HPDE6-E6E7 (cell line): ENCODE measurements around the gene DENND1C.
"Not testable (repeated sequence)": the region's sequence is repeated elsewhere in the genome, so short reads cannot be mapped to it uniquely, and the experiment has no call there.

Source experiments
- DNase-seq: peaks from one replicate; pipeline ENCODE4 v3.0.0; 2011; ENCODE audit warnings: missing footprints; ENCODE audit errors: extremely low spot score

Gene DENND1C

DNA sequence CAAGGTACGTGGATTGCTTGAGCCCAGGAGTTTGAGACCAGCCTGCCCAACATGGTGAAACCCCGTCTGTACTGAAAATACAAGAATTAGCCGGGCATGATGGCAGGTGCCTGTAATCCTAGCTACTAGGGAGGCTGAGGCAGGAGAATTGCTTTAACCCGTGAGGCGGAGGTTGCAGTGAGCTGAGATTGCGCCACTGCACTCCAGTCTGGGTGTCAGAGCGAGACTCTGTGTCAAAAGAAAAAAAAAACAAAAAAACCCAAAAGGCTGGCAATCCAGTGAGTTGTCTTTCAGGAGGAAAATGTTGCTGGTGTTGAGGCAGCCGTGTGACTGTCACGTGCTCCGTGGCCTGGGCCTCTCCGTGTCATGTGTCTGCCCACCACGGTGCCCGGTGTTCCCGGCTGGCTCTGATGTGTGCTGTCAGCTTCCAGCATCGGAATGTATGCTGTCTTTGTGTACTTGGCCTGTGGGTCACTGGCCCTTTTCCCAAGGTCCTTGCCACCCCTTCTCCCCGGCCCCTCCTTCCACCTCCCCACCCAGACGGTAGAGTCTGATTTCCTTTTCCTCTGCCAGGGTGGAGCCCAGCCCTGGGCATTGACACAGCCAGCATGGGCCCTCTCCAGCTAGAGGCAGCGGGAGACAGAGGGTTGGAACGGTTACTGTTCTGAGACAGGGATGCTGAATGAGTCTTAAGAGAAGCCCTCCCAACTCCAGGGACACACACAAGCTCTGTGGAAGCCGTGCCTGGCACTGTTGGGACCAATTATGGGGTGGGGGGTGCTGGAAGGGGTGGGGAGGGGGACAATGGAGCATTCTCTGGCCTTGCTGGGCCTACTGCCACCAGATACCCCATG lies 27.8 kb upstream of the DENND1C start:
- no peak for DNase-seq

DNA sequence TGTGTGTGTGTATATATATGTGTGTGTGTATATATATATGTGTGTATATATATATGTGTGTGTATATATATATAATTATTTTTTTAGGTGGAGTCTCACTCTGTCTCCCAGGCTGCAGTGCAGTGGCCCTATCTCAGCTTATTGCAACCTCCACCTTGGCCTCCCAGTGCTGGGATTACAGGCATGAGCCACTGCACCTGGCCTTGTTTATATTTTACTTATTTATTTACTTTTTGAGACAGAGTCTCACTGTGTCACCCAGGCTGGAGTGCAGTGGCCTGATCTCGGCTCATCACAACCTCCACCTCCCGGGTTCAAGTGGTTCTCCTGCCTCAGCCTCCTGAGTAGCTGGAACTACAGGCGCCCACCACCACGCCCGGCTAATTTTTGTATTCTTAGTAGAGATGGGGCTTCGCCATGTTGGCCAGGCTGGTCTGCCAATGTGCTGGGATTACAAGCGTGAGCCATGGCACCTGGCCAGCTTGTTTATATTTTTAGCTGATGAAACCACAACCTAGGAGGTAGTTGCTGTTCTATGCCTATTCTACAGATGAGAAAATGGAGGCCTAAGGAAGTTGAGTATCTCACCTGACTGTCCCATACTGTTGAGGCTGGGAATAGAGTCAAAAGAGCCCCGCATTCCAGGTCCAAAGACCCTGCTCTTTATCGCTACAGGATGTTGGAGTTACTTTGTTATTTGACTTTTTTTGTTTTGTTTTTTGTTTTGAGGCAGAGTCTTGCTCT lies 26.6 kb upstream of the DENND1C start:
- DNase-seq, result not testable (repeated sequence)

DNA sequence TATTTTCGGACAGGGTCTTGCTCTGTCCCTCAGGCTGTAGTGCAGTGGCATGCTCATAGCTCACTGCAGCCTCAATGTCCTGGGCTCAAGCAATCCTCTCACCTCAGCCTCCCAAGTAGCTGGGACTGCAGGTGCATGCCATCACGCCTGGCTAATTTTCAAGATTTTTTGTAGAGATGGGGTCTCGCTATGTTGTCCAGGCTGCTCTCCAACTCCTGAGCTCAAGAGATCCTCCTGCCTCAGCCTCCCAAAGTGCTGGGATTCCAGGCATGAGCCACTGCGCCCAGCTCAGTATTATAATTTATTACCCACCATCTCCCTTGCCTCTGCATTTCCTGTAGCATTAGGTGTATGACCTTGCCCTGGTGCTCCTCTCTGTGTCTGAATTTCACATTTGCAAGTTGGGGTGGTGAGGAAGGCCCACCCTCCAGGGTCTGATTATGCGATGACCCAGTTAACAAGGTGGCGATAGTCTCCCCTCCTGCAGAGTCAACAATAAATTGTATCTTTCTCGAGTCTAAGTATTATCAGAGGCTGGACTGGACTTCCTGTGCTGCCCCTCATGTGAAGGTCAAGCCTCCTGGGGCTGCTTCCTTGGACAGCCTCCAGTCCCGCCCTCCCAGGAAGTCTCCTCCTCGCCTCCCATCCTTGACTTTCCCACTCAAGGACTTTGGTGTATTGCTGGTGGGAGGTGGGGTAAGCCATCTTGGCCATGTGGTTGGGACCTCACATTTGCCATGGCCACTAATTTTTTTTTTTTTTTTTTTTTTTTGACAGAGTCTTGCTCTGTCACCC lies 22.0 kb upstream of the DENND1C start:
- DNase-seq, result no peak

DNA sequence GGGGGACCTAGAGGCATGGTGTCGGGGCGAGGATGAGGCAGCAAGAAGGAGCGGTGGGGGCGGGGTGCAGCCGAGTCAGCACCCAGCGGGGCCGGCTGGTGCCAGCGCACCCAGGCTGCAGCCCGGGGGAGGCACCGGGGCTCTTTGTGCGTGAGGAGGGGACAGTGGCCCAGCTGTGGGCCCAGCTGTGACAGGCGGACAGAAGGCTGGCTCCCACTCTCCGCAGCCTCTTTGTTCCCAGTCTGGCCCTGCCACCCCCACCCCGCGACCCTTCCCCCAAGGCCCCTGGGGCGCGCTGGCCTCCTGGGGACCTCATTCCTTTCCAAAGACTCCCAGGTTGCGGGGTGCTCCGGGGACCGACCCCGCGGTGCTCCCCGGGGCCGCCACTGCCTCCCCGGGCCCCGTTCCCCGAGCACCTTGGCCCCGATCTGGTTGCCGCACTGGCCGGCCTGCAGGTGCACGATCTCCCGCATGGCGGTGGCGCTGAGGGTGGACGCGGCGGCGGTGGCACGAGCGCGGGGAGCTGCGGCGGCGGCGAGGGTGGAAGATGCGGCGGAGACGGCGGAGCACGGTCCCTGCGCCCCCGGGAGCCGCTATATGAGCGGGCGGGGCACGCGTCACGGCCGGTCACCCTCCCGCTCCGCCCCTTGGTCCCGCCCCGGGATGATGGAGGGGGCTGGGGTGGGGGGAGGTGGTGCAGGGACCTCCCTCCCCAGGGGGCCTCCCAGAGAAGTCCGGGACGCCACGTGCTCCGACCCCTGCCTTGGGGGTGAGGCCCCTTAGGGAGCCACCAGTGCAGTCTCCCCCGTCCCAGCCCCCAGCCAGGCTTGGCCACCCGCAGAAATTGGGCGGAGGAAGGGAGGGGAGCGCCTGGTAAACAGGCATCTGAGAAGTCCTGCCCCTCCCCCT lies 20.4 kb upstream of the DENND1C start, which contains the start of gene TUBB4A:
Gene TUBB4A, minus strand, starts transcription at position 570 of the 909 bp plus-strand sequence. Its CDS starts 97 bp downstream, at position 473.
- DNase-seq, result no peak

DNA sequence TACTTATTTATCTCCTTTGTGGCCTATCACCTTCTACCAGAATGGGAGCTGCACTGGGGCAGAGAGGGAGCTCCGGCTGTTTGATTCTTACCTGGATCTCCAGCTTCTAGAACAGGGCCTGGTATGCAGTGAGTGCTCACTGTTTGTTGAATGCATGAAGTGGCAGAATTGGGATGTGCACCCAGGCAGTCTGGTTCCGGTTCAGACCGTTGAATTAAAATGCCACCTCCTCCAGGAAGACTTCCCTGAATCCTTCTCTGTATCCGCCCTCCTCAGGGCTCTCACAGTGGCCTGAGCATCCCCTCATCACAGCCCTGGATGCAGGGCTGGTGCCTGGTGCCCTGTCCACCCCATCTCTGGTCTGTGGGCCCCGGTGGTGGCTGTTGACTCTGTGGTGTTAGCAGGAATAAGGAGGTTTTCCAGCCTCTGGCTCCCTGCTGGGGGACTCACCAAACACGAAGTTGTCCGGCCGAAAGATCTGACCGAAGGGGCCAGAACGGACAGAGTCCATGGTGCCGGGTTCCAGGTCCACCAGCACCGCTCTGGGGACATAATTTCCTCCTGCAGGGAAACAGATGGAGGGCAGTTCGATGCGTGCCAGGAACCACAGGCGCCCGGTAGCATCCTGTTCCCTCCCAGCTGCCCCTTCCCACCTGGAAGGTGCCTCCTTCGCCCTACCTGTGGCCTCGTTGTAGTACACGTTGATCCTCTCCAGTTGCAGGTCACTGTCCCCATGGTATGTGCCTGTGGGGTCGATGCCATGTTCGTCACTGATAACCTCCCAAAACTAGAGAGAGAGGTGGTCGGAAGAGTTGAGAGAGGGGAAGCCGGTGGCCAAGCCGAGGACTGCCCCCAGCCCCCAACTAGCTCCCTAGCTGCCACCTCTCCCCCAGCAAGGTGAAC lies 19.5 kb upstream of the DENND1C start:
- DNase-seq, result no peak

DNA sequence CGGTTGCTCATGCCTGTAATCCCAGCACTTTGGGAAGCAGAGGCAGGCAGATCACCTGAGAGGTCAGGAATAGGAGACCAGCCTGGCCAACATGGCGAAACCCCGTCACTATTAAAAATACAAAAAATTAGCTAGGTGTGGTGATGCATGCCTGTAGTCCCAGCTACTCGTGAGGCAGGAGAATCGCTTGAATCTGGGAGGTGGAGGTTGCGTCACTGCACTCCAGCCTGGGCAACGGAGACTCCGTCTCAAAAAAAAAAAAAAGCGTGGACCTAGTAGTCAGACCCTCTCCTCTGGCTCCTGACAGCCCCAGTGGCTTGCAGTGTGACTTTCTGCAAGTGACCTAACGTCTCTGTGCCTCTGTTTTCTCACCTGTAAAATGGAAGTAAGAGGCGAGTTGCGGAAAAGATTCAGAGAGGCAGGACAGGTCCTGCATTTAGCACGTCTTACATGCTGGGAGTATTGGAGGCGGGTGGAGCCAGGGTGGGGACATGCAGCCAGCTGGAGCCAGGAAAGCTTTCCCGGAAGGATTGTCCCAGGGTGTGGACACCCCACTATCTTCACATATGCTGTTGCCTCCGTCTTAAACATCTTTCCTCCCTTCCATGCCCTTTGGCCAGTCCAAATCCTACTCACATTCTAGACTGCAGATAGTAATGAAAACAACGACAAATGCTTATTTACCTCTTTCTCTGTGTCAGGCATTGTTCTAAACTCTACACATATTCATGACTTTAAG lies 17.6 kb upstream of the DENND1C start:
- no peak for DNase-seq

DNA sequence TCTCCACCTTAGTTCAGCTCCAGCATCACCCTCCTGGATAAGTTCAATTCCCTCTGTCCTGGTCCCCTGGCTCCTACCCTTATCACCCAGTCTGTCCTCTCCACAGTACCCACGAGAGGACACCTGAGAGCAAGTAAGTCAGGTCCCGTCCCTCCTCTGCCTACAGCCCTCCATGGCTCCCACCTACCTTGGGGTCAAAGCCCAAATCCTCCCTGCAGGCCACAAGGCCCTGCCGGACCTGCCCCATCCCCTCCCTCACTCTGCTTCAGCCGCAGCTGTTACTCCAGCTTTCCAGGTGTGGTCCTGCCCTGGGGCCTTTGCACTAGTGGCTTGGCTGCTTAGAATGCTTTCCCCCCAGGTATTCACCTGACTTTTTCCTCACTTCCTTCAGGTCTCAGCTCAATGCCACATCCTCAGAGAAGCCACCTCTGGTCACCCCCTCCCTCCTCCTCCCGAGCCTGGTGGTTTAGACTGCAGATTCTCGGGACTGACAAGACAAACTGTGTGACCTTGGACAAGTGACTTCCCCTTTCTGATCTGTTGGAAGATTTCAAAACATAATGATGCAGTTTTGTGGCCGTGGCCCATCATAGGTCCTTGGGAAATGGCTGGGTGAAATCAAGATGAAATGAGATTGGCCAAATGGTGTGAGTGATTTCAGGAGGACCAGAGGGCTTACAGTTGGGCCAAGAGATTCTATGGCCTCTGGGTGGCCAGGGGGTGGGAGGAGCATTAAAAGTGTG lies 16.9 kb upstream of the DENND1C start:
- DNase-seq, result no peak

DNA sequence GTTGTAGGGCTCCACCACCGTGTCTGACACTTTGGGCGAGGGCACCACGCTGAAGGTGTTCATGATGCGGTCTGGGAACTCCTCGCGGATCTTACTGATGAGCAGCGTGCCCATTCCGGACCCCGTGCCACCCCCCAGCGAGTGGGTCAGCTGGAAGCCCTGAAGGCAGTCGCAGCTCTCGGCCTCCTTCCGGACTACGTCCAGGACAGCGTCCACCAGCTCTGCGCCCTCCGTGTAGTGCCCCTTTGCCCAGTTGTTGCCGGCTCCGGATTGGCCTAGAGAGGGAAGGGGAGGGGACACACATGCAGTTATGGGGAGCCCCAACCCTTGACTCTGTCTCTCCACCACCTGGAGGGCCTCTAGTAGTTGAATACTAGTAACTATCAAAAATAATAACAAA lies 14.4 kb upstream of the DENND1C start:
- DNase-seq, result no peak

DNA sequence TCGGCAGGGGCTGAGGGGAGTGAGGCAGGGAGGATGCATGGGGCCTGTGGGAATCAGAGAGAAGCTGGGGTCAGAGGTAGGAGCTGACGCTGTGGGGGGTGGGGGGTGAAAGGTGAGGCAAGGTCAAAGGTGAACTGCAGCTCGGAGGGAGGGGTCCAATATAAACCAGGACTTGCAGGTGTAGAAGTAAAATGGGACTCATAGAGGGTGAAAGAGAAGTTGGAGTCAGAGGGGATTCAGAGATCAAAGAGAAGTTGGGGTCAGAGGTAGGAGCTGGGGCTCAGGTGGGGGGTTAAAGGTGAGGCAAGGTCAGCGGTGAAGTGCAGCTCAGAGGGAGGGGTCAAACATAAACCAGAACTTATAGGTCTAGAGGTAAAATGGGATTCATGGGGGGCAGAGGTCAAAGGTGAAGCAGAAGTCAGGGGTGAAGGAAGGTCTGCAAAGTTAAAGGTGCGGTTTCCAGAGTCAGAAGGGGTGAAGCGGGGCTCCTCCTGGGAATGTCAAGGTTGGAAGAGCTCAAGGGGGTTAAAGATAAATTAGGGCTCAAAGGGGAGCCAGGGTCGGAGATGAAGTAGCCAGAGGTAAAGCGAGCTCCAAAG lies 12.9 kb upstream of the DENND1C start:
- DNase-seq, result no peak

DNA sequence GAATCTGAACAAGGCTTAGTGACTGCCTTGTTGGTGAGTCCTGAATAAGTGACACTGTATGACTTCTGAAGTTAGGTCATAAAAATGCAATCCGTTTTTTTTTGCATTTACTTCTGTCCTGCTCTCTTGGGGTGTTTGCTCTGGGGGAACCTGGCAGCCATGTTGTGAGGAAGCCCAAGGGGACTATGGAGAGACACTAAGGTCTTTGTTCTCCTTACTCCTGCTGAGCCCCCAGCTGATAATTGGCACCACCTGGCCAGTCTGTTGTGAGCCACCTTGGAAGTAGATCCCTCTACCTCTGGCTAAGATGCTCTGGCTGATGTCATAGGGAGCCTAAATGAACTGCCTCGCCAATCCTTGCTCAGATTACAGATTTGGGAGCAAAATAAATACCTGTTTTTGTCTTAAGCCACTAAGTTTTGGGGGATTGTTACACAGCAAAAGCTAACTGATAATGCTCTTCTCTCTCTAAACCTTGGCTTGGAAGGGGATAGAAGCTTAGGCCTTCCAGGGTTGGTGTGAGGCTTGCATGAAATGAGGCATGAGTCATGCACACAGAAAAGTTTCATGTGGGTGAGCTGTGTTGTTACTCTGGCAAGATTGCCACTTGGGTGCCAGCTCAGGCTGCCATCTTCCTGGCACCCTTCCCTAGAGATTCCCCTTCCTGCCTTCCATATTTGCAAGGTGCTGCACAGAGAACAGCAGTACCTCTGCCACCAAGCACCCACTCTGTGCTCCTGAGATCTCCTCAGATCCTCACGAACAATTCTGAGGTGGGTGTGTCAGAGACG lies 10.4 kb upstream of the DENND1C start:
- no peak for DNase-seq

DNA sequence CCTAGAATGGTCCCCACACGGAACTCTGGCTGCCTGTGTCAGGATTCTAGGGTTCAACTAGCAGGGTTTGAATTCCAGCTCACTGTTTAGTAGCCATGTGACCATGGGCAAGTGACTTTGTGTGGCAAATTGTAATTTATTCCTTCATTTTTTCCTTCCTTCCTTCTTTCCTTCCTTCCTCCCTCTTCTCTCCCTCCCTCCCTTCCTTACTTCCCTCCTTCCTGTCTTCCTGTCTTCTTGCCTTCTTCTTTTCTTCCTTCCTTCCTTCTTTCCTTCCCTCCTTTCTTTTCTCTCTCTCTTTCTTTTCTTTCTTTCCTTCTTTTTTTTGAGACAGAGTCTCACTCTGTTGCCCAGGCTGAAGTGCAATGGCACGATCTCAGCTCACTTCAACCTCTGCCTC lies 8.5 kb upstream of the DENND1C start:
- no peak for DNase-seq

DNA sequence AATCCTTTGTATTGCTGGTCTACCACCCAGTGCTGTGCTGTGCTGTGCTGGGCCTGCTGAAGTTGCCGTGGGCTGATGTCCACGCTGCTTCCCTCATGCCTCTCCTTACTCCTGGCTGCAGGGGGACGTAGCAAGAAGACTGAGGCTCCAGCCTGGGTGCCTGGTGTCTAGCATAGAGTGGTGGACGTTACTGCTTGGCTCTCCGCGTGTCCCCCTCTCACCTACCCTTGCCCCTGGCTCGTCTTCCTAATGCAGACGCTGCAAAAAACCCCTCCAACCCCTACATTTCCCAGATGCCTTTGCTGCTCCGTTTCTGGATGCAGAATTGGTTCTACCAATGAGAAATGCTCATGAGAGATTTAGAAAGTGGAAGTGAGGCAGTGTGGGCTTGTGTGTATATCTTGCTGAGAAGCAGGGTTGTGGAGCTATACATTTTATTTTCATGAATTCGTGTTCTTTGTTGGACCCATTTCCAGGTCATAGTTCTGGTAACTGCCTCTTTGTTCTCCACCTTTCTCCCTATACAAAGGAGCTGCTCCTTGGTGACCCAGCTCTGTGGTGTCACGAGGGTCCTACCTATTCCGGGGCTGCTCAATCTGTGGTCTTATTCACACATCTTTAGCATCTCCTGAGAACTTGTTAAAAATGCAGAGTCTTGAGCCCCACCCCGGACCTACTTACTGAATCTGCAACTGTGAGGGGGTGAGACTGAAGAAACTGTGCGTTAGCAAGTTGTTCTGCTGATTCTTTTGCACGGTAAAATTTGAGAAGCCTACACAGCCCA lies 7.9 kb upstream of the DENND1C start:
- DNase-seq, result no peak

DNA sequence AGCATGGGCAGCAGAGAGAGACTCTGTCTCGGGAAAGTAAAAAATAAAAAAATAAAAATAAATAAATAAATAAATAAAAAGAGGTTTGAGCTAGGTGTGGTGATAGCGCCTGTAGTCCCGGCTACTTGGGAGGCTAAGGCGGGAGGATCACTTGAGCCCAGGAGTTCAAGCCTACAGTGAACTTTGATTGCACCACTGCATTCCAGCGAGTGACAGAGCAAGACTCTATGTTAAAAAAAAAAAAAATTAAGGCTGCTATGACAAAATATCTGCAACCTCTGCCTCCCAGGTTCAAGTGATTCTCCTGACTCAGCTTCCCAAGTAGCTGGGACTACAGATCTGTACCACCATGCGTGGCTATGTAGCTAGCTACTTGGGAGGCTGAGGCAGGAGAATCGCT lies 3.2 kb upstream of the DENND1C start:
- DNase-seq, result no peak

DNA sequence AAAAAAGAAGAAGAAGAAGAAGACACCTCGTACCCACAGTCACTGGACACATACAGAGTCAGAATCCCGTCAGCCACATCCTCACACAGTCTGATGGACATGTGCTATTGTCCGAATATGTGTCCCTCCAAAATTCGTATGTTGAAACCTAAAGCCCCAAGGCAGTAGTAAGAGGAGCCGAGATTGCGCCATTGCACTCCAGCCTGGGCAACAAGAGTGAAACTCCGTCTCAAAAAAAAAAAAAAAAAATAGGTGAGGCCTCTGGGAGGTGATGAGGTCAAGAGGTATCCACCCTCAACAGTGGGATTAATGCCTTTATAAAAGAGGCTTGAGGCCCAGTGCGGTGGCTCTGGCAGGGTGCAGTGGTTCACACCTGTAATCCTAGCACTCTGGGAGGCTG lies 2.6 kb upstream of the DENND1C start:
- no peak for DNase-seq

DNA sequence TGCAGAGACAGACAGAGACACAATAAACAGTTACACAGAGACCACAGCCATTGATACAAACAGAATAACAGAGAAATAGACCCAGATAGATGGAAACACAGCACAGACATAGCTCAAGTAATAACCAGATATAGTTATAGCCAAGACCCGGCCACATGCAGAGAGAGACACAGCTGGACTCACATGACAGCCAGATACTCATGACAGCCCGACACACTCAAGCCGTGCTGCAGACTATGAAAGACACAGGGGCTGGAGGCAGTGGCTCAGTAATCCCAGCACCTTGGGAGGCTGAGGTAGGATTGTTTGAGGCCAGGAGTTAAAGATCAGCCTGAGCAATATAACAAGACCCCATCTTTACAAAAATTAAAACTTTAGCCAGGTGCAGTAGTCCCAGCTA lies 1.6 kb upstream of the DENND1C start:
- no peak for DNase-seq

DNA sequence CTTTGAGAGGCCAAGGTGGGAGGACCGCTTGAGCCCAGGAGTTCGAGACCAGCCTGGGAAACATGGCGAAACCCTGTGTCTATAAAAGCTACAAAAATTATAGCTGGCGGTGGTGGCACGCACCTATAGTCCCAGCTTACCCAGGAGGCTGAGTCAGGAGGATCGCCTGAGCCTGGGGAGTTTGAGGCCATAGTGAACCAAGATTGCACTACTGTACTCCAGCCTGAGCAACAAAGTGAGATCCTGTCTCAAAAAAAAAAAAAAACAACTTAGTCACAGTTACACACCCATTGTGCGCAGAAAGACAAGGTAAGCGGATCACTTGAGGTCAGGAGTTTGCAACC lies 728 bp upstream of the DENND1C start:
- no peak for DNase-seq
